ENCODE data around the gene SMTNL2. TPM values are rescaled to one million over a fixed set of nuclear protein-coding genes. Genes with fewer than 3 reads are reported as not detected.

Gene SMTNL2
- total and polyA plus RNA-seq, 2 of the 4 experiments (the other 2 are of a cell fraction): not detected

DNA sequence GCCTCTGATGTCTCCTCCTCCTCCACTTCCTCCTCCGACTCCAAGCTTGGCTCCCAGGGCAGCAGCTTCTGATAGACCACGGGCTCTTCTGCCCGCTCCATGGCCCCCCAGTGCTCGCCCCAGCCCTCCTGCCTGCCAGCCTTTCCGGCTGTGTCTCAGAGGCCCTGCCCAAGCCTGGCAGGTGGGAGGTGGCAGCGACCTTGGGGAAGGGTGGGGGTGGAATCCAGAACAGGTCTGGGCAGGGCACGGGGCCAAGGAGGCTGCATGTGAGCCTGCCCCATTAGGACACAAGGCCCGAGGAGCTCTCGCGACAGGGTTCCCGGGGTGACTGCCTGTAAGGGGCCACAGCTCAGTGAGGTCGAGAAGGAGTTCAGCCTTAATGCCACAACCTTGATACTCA is 23.9 kb upstream of the SMTNL2 start, which contains the start of gene GGT6:
GGT6 (minus strand) TSS at position 157 of the 400 bp plus-strand sequence; CDS start at position 101, 56 bp downstream.
- H3K9ac ChIP-seq (ENCODE audit: low read depth, low read length): no peak within 1 kb of the TSS
- TF ChIP-seq RCOR1 (IDR thresholded peaks at IDR 0.05; ENCODE audit: insufficient replicate concordance, low read length) (no peak), CHD1 (IDR thresholded peaks at IDR 0.05; ENCODE audit: low read depth, low read length) (no peak), NFE2L2 (IDR thresholded peaks at IDR 0.05; ENCODE audit: low read depth, low read length) (no peak), MAFK (IDR thresholded peaks at IDR 0.05; ENCODE audit: low read depth, low read length) (no peak)
- TF ChIP-seq, protein P1, sequence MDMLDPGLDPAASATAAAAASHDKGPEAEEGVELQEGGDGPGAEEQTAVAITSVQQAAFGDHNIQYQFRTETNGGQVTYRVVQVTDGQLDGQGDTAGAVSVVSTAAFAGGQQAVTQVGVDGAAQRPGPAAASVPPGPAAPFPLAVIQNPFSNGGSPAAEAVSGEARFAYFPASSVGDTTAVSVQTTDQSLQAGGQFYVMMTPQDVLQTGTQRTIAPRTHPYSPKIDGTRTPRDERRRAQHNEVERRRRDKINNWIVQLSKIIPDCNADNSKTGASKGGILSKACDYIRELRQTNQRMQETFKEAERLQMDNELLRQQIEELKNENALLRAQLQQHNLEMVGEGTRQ (IDR thresholded peaks at IDR 0.05; ENCODE audit: low read depth, low read length): no peak
- no peak within 1 kb of the TSS for H3K27ac ChIP-seq (ENCODE audit: insufficient read depth, low read length)
- H3K36me3 ChIP-seq (ENCODE audit: control insufficient read depth, insufficient read depth, low read length): no peaks in the 10 kb centered on the region
- BruUV-seq (replicated peaks): no TSS peak
- H4K5ac ChIP-seq (ENCODE audit: low read depth, low read length): no peak within 1 kb of the TSS
- H3K4me3 ChIP-seq (ENCODE audit: insufficient read depth, low read depth, low read length): no peak within 1 kb of the TSS
- H3K56ac ChIP-seq (ENCODE audit: extremely low read depth, insufficient read depth, low read length): no peak within 1 kb of the TSS
- no peaks in the 10 kb centered on the region for H4K20me1 ChIP-seq (ENCODE audit: insufficient read depth, low read length)
- no peak within 1 kb of the TSS for H3K4ac ChIP-seq (ENCODE audit: low read depth, low read length)
- H3K18ac ChIP-seq (ENCODE audit: low read depth, low read length): no peak within 1 kb of the TSS
- H2AK5ac ChIP-seq (ENCODE audit: low read depth, low read length): no peak within 1 kb of the TSS
- no peak within 1 kb of the TSS for H3K14ac ChIP-seq (replicated peaks; ENCODE audit: low read depth, low read length)
- no peak within 1 kb of the TSS; a peak in 1 of 4 replicates for H4K8ac ChIP-seq (ENCODE audit: low read depth in 2 of 2, low read length in 2 of 2)
- H3K9me3 ChIP-seq (ENCODE audit: control insufficient read depth, insufficient read depth, low read length): no peaks in the 10 kb centered on the region
- no peak within 1 kb of the TSS for H2BK20ac ChIP-seq (ENCODE audit: low read depth, low read length)
- no peak within 1 kb of the TSS for H2AFZ ChIP-seq (replicated peaks; ENCODE audit: low read length, poor library complexity)
- no peak within 1 kb of the TSS for H2BK120ac ChIP-seq (ENCODE audit: low read depth, low read length)
- H3K79me1 ChIP-seq (ENCODE audit: low read depth in 1 of 2, low read length in 2 of 2): no peaks in the 10 kb centered on the region
- dilution Hi-C loops (cut with HindIII; ENCODE audit: low sequenced_read_pairs, unreplicated experiment) (no loop called here), intact Hi-C loops (cut with micrococcal nuclease) (loop anchor here (10.0 kb wide), 1 partner anchor 324 kb away; no protein-coding TSS in a partner anchor), in situ Hi-C loops (cut with MboI; ENCODE audit: low sequenced_read_pairs) (no loop called here)
- POLR2A ChIA-PET (ENCODE audit: unreplicated experiment): no interaction called here
- peaks cover 2% of the 10 kb centered on the region for H3K4me1 ChIP-seq (ENCODE audit: control insufficient read depth, insufficient read depth, low read length)
- H3K9me1 ChIP-seq (ENCODE audit: insufficient read depth, low read length): no peaks in the 10 kb centered on the region
- H2BK15ac ChIP-seq (ENCODE audit: low read depth, low read length): no peak within 1 kb of the TSS
- CTCF ChIA-PET: no interaction called here
- no peak within 1 kb of the TSS for H2BK5ac ChIP-seq (ENCODE audit: low read depth, low read length, poor library complexity, severe bottlenecking)
- DNase-seq: no peak
- ATAC-seq (ENCODE audit: low read depth): no peak
- H4K91ac ChIP-seq (ENCODE audit: insufficient read depth, low read depth, low read length): no peak within 1 kb of the TSS; the same call in 1 of the 2 replicates
- no peak within 1 kb of the TSS for H3K23ac ChIP-seq (ENCODE audit: low read depth, low read length)
- peaks cover 5% of the 10 kb centered on the region; the same call in 1 of the 2 replicates for H3K27me3 ChIP-seq (ENCODE audit: control insufficient read depth, insufficient read depth, low read length)
- no peak within 1 kb of the TSS for H3K4me2 ChIP-seq (ENCODE audit: low read depth, low read length)
- whole genome bisulfite sequencing, 2 experiments (ENCODE audit: extremely low coverage in 2 of 2, insufficient read length in 1 of 2): no CpG with 5 or more reads among the region's 12 CpGs
- no peak within 1 kb of the TSS for H2AK9ac ChIP-seq (replicated peaks; ENCODE audit: low read depth, low read length, poor library complexity)

All from IMR-90 (cell line).